ENCODE measurements around the gene C4orf36. TPM values are rescaled to one million over a fixed set of nuclear protein-coding genes. Genes with fewer than 3 reads are reported as not detected.
"Not testable (repeated sequence)": the region's sequence is repeated elsewhere in the genome, so short reads cannot be mapped to it uniquely, and the experiment has no call there.

The C4orf36 gene
- total RNA-seq, 1 donor from 2014 or later, result 2.3 TPM

DNA sequence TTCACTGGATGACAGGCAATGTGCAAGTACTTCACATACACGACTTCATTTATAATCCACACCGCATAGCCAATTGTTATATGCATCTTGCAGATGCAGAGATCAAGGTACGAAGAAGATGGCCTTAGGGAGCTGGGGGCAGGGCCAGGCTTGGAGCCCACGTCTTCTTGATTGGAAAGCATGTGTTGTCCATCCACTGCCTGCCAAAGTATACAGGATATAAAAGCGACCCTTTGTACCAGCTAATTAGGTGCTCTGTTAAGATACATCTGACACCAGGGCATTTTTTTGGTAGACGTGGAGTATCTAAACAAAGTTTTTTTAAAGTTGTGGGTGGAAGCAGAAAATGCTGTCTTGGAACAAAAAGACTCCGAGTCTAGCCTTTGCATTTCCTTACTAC, 1.4 kb downstream of the C4orf36 start:
- no peak overlapping the region for H3K4me3 ChIP-seq
- DNase-seq (no peak), ATAC-seq (no peak)
- TF ChIP-seq, protein P1, sequence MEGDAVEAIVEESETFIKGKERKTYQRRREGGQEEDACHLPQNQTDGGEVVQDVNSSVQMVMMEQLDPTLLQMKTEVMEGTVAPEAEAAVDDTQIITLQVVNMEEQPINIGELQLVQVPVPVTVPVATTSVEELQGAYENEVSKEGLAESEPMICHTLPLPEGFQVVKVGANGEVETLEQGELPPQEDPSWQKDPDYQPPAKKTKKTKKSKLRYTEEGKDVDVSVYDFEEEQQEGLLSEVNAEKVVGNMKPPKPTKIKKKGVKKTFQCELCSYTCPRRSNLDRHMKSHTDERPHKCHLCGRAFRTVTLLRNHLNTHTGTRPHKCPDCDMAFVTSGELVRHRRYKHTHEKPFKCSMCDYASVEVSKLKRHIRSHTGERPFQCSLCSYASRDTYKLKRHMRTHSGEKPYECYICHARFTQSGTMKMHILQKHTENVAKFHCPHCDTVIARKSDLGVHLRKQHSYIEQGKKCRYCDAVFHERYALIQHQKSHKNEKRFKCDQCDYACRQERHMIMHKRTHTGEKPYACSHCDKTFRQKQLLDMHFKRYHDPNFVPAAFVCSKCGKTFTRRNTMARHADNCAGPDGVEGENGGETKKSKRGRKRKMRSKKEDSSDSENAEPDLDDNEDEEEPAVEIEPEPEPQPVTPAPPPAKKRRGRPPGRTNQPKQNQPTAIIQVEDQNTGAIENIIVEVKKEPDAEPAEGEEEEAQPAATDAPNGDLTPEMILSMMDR (IDR thresholded peaks at IDR 0.05), result no peak
- peaks cover 5% of the 10 kb centered on the region for H3K4me1 ChIP-seq
- no peaks in the 10 kb centered on the region for H3K27me3 ChIP-seq
- H3K27ac ChIP-seq, result no peak overlapping the region
- no peaks in the 10 kb centered on the region for H3K9me3 ChIP-seq
- intact Hi-C loops (cut with DNase I), result loop anchor here (5.0 kb wide), 1 partner anchor 393 kb away; no protein-coding TSS in a partner anchor
- no peaks in the 10 kb centered on the region for H3K36me3 ChIP-seq

DNA sequence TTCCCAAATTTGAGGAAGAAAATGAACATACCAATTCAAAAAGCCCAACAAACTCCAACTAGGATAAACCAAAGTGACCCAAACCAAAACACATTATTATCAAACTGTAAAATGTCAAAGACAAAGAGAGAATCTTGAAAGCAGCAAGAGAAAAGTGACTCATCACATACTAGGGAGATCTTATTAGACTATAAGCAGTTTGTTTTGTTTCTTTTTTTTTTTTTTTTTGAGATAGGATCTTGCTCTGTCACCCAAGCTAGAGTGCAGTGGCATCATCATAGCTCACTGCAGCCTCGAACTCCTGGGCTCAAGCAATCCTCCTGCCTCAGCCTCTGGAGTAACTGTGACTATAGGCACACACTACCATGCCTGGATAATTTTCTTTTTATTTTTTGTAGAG, 12.6 kb downstream of the C4orf36 start:
- Histone ChIP-seq H3K4me3 (no peak overlapping the region), H3K36me3 (no peaks in the 10 kb centered on the region), H3K27me3 (no peaks in the 10 kb centered on the region), H3K9me3 (peaks cover 9% of the 10 kb centered on the region), H3K4me1 (no peaks in the 10 kb centered on the region), H3K27ac (no peak overlapping the region)
- TF ChIP-seq, protein P1 (IDR thresholded peaks at IDR 0.05), result no peak
- no peak for DNase-seq
- ATAC-seq, result no peak
- intact Hi-C loops (cut with DNase I), result no loop called here

DNA sequence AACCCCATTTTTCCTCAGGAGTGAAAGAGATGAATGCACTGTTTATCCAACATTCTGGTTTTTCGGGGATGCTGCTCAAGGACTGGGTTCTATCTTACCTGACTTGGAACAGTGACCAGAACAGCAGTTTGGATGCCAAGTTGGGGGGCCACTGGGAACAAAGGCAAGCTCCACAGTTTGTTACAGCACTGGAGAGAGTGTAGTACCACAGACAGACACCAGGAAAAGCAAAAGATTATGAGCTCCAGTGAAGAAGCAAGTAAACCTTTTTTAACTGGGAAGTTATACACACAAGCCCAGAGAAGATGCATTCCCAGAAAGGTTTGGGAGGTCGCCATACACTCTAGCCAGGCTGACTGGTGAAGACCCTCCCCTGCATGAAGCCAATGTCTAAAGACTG, 13.6 kb downstream of the C4orf36 start:
- TF ChIP-seq, protein P1 (IDR thresholded peaks at IDR 0.05), result no peak
- no peak overlapping the region for H3K27ac ChIP-seq
- peaks cover 9% of the 10 kb centered on the region for H3K9me3 ChIP-seq
- H3K4me1 ChIP-seq, result no peaks in the 10 kb centered on the region
- no peaks in the 10 kb centered on the region for H3K27me3 ChIP-seq
- DNase-seq, result no peak
- ATAC-seq, result no peak
- no peak overlapping the region for H3K4me3 ChIP-seq
- intact Hi-C loops (cut with DNase I), result no loop called here
- H3K36me3 ChIP-seq, result no peaks in the 10 kb centered on the region

DNA sequence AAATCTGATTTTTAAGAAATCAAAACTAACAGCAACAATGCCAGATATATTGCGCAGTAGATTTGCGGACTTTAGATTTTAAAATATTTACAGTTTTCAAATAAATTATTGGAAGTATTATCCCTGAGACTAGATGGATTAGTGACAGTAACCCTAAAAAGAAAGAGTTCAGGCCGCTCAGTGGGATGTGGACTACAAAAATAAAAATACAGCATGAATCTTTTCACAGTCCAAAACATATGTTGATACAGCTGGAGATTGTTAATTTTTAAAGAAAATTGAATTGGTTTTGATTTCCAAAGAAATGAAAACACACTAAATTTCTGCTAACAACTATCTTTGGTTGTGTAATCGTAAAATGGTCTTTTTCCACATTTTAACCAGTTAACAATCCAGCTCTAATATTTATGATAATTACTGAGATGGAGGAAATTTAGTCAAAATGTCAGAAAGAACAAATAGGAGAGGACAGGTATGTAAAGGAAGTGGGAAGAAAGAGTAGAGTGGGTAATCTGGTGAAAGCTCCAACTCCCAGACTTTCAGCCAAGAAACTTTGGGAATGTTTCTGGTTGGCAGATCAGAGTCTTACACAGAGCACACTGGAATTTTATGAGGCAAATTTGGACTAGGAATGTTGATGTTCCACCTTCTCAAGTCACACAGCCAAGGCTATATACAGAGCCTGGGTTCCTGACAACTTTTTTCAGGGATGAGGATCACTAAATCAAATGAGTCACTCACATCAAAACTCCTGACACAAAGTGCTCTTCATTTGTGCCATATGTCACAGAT, 15.1 kb downstream of the C4orf36 start:
- Histone ChIP-seq H3K9me3 (peaks cover 9% of the 10 kb centered on the region), H3K4me1 (no peaks in the 10 kb centered on the region), H3K27ac (no peak overlapping the region), H3K27me3 (no peaks in the 10 kb centered on the region), H3K36me3 (no peaks in the 10 kb centered on the region), H3K4me3 (no peak overlapping the region)
- intact Hi-C loops (cut with DNase I), result no loop called here
- TF ChIP-seq, protein P1 (IDR thresholded peaks at IDR 0.05), result no peak
- ATAC-seq (no peak), DNase-seq (no peak)

DNA sequence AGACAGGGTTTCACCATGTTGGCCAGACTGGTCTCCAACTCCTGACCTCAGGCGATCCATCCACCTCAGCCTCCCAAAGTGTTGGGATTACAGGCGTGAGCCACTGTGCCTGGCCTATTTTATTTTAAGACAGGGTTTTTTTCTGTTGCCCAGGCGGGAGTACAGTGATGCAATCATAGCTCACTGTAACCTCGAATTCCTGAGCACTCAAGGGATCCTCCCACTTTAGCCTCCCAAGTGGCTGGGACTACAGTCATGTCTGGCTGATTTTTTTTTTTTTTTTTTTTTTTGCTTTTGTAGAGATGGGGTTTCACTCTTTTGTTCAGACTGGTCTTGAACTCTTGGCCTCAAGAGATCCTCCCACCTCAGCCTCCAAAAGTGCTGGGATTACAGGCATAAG, 16.8 kb downstream of the C4orf36 start:
- ATAC-seq; H3K27me3 ChIP-seq; H3K36me3 ChIP-seq; H3K4me3 ChIP-seq; H3K27ac ChIP-seq; H3K9me3 ChIP-seq; DNase-seq; intact Hi-C loops (cut with DNase I); H3K4me1 ChIP-seq: not testable (repeated sequence)

DNA sequence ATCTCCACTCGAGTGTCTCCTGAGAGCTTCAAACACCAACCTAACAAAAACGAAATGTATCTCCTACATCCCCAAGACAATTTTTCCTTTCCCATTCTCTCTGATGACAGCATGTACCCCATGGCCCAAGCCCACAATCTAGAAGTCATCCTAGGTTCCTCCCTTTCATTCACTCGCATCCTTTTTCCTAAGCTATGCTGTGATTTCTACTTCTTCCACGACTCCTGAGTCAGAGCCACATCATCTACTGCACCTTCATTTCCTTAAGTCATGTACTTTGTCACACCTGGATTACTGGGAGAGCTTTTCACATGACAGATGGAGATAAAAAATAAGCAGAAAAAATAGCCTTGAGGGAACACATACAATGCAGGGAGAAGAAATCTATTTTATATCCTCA, 20.1 kb downstream of the C4orf36 start:
- H3K9me3 ChIP-seq, result no peaks in the 10 kb centered on the region
- no peak overlapping the region for H3K27ac ChIP-seq
- H3K4me1 ChIP-seq, result no peaks in the 10 kb centered on the region
- no peak for ATAC-seq
- TF ChIP-seq, protein P1 (IDR thresholded peaks at IDR 0.05), result no peak
- DNase-seq, result no peak
- H3K36me3 ChIP-seq, result no peaks in the 10 kb centered on the region
- intact Hi-C loops (cut with DNase I), result no loop called here
- H3K27me3 ChIP-seq, result no peaks in the 10 kb centered on the region
- no peak overlapping the region for H3K4me3 ChIP-seq
